Thyroid gland (tissue), 4 donors: ENCODE measurements around the gene FHIT.

ENCODE experiments used
- POLR2A ChIP-seq, 2 donors: fragments of 450-650 bp; IDR thresholded peaks; one replicate each; pipeline ENCODE4 v1.6.1; 2017; ENCODE audit warnings: antibody characterized with exemption in 2 of 2, mild to moderate bottlenecking in 2 of 2, moderate library complexity in 1 of 2
- TF ChIP-seq, protein P1 (sequence below), 6 experiments: fragments of 200-600 bp in 3 of 6; fragments of 450-650 bp in 3 of 6; sonication (generic) in 3 of 6; IDR thresholded peaks; one replicate each; pipeline ENCODE4 v1.5.1; 2016 to 2019; ENCODE audit warnings: antibody characterized with exemption in 6 of 6, mild to moderate bottlenecking in 2 of 6, inconsistent platforms in 1 of 6, moderate library complexity in 1 of 6

- TF ChIP-seq, protein P1, sequence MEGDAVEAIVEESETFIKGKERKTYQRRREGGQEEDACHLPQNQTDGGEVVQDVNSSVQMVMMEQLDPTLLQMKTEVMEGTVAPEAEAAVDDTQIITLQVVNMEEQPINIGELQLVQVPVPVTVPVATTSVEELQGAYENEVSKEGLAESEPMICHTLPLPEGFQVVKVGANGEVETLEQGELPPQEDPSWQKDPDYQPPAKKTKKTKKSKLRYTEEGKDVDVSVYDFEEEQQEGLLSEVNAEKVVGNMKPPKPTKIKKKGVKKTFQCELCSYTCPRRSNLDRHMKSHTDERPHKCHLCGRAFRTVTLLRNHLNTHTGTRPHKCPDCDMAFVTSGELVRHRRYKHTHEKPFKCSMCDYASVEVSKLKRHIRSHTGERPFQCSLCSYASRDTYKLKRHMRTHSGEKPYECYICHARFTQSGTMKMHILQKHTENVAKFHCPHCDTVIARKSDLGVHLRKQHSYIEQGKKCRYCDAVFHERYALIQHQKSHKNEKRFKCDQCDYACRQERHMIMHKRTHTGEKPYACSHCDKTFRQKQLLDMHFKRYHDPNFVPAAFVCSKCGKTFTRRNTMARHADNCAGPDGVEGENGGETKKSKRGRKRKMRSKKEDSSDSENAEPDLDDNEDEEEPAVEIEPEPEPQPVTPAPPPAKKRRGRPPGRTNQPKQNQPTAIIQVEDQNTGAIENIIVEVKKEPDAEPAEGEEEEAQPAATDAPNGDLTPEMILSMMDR (IDR thresholded peaks at IDR 0.05), result no peak
- TF ChIP-seq POLR2A (IDR thresholded peaks at IDR 0.05), result no peak
Measured at GRCh38 chr3:60578936-60579335, 672.3 kb downstream of the FHIT start.
